Stimulated activated naive CD8-positive, alpha-beta T cell treated with anti-CD3 and anti-CD28 coated beads, Interleukin-15, amount 100 ng/mL, for 72 hours (primary cell): ENCODE measurements around the gene ZDHHC15.
"Not testable (repeated sequence)": the region's sequence is repeated elsewhere in the genome, so short reads cannot be mapped to it uniquely, and the experiment has no call there.

Experiments
- ATAC-seq: fragments of 150-1000 bp; cut with Tn5 transposase; 2 replicates; pipeline ENCODE4 v1.10.0; 2021; ENCODE audit warnings: mild to moderate bottlenecking, moderate library complexity
- DNase-seq, 2 donors: peaks; one replicate each; pipeline ENCODE4 v3.0.0; 2021 to 2022
- H3K27ac Mint-ChIP-seq, 2 donors: one replicate each; pipeline ENCODE4 v1.8.0; 2022; ENCODE audit warnings: mild to moderate bottlenecking in 2 of 2, mixed read lengths in 2 of 2, moderate library complexity in 2 of 2
- H3K27me3 Mint-ChIP-seq: one replicate; pipeline ENCODE4 v1.8.0; 2022; ENCODE audit warnings: mixed read lengths
- H3K4me1 Mint-ChIP-seq: one replicate; pipeline ENCODE4 v1.8.0; 2022; ENCODE audit warnings: mild to moderate bottlenecking, mixed read lengths
- H3K4me3 Mint-ChIP-seq, 2 donors: one replicate each; pipeline ENCODE4 v1.8.0; 2022; ENCODE audit warnings: mild to moderate bottlenecking in 2 of 2, mixed read lengths in 2 of 2, moderate library complexity in 1 of 2
- H3K9me3 Mint-ChIP-seq, 2 donors: one replicate each; pipeline ENCODE4 v1.8.0; 2022; ENCODE audit warnings: mixed read lengths in 2 of 2

ZDHHC15 gene

GRCh38 chrX:75522565-75523431, at the start of gene ZDHHC15:
Gene ZDHHC15, minus strand, starts transcription at chrX:75523037. Its CDS starts 13 bp downstream, at chrX:75523024.
- Mint-ChIP-seq H3K4me1 (peaks cover 18% of the 10 kb centered on the region), H3K27ac (peak within 1 kb of the TSS; percentile 78 to 91), H3K9me3 (no peaks in the 10 kb centered on the region), H3K4me3 (peak within 1 kb of the TSS; percentile 83 to 87), H3K27me3 (no peaks in the 10 kb centered on the region)
- peak; percentile 96 for ATAC-seq
- DNase-seq, result peak; percentile 59 to 65

GRCh38 chrX:75560544-75560943, 37.7 kb upstream of the ZDHHC15 start:
- H3K27ac Mint-ChIP-seq, DNase-seq, H3K4me1 Mint-ChIP-seq, H3K4me3 Mint-ChIP-seq, ATAC-seq, H3K27me3 Mint-ChIP-seq, H3K9me3 Mint-ChIP-seq: not testable (repeated sequence)

- Mint-ChIP-seq H3K27ac (no peak overlapping the region), H3K27me3 (no peaks in the 10 kb centered on the region), H3K9me3 (peaks cover 0 to 4% of the 10 kb centered on the region in 2 donors), H3K4me3 (no peak overlapping the region), H3K4me1 (no peaks in the 10 kb centered on the region)
- no peak for ATAC-seq
- DNase-seq, result no peak
Observed at GRCh38 chrX:75547783-75548182, 24.9 kb upstream of the ZDHHC15 start.

- ATAC-seq, result no peak
- Mint-ChIP-seq H3K27ac (no peak overlapping the region), H3K9me3 (peaks cover 0 to 4% of the 10 kb centered on the region in 2 donors), H3K4me3 (no peak overlapping the region), H3K4me1 (no peaks in the 10 kb centered on the region), H3K27me3 (no peaks in the 10 kb centered on the region)
- no peak for DNase-seq
Observed at GRCh38 chrX:75546724-75547511, 24.1 kb upstream of the ZDHHC15 start.

GRCh38 chrX:75544786-75545185, 21.9 kb upstream of the ZDHHC15 start:
- Mint-ChIP-seq H3K27ac (no peak overlapping the region), H3K4me3 (no peak overlapping the region), H3K27me3 (no peaks in the 10 kb centered on the region), H3K4me1 (no peaks in the 10 kb centered on the region), H3K9me3 (no peaks in the 10 kb centered on the region)
- ATAC-seq (no peak), DNase-seq (no peak)

- DNase-seq (no peak), ATAC-seq (no peak)
- Mint-ChIP-seq H3K27ac (no peak overlapping the region), H3K4me3 (no peak overlapping the region), H3K27me3 (no peaks in the 10 kb centered on the region), H3K9me3 (no peaks in the 10 kb centered on the region), H3K4me1 (no peaks in the 10 kb centered on the region)
Observed at GRCh38 chrX:75483933-75484332, 38.9 kb downstream of the ZDHHC15 start.

GRCh38 chrX:75461780-75462179, 61.1 kb downstream of the ZDHHC15 start:
- H3K9me3 Mint-ChIP-seq, result peaks cover 23 to 28% of the 10 kb centered on the region in 2 donors
- H3K27me3 Mint-ChIP-seq, DNase-seq, H3K27ac Mint-ChIP-seq, H3K4me1 Mint-ChIP-seq, H3K4me3 Mint-ChIP-seq, ATAC-seq: not testable (repeated sequence)

- no peak overlapping the region for H3K27ac Mint-ChIP-seq
- H3K4me1 Mint-ChIP-seq, result no peaks in the 10 kb centered on the region
- H3K4me3 Mint-ChIP-seq, result no peak overlapping the region
- no peaks in the 10 kb centered on the region for H3K9me3 Mint-ChIP-seq
- no peak for DNase-seq
- H3K27me3 Mint-ChIP-seq, result no peaks in the 10 kb centered on the region
- ATAC-seq, result no peak
Observed at GRCh38 chrX:75421688-75422230, 101.1 kb downstream of the ZDHHC15 start.

GRCh38 chrX:75407153-75407552, 115.7 kb downstream of the ZDHHC15 start:
- H3K9me3 Mint-ChIP-seq, result peaks cover 8 to 21% of the 10 kb centered on the region in 2 donors
- not testable (repeated sequence) for ATAC-seq, DNase-seq, H3K27ac Mint-ChIP-seq, H3K4me3 Mint-ChIP-seq, H3K27me3 Mint-ChIP-seq, H3K4me1 Mint-ChIP-seq

- ATAC-seq (no peak), DNase-seq (no peak)
- H3K27me3 Mint-ChIP-seq, result no peaks in the 10 kb centered on the region
- peaks cover 28 to 48% of the 10 kb centered on the region in 2 donors for H3K9me3 Mint-ChIP-seq
- H3K4me3 Mint-ChIP-seq, result no peak overlapping the region
- H3K27ac Mint-ChIP-seq, result no peak overlapping the region
- no peaks in the 10 kb centered on the region for H3K4me1 Mint-ChIP-seq
Observed at GRCh38 chrX:75390470-75390869, 132.4 kb downstream of the ZDHHC15 start.

GRCh38 chrX:75369721-75370120, 153.1 kb downstream of the ZDHHC15 start:
- Mint-ChIP-seq H3K9me3 (no peaks in the 10 kb centered on the region), H3K4me1 (no peaks in the 10 kb centered on the region), H3K27me3 (no peaks in the 10 kb centered on the region), H3K27ac (no peak overlapping the region), H3K4me3 (no peak overlapping the region)
- ATAC-seq (no peak), DNase-seq (no peak)

GRCh38 chrX:75366861-75367260, 156.0 kb downstream of the ZDHHC15 start:
- DNase-seq, result no peak
- Mint-ChIP-seq H3K27ac (no peak overlapping the region), H3K27me3 (no peaks in the 10 kb centered on the region), H3K9me3 (peaks cover 0 to 6% of the 10 kb centered on the region in 2 donors), H3K4me3 (no peak overlapping the region), H3K4me1 (no peaks in the 10 kb centered on the region)
- no peak for ATAC-seq

- ATAC-seq (no peak), DNase-seq (no peak)
- Mint-ChIP-seq H3K4me1 (no peaks in the 10 kb centered on the region), H3K27ac (no peak overlapping the region), H3K27me3 (no peaks in the 10 kb centered on the region), H3K9me3 (peaks cover 0 to 6% of the 10 kb centered on the region in 2 donors), H3K4me3 (no peak overlapping the region)
Observed at GRCh38 chrX:75365243-75365975, 157.4 kb downstream of the ZDHHC15 start.

GRCh38 chrX:75361788-75362187, 161.0 kb downstream of the ZDHHC15 start:
- ATAC-seq, result no peak
- H3K27ac Mint-ChIP-seq, result no peak overlapping the region
- no peaks in the 10 kb centered on the region for H3K4me1 Mint-ChIP-seq
- H3K9me3 Mint-ChIP-seq, result peaks cover 0 to 6% of the 10 kb centered on the region in 2 donors
- no peaks in the 10 kb centered on the region for H3K27me3 Mint-ChIP-seq
- H3K4me3 Mint-ChIP-seq, result no peak overlapping the region
- no peak for DNase-seq

GRCh38 chrX:75348601-75349000, 174.2 kb downstream of the ZDHHC15 start:
- not testable (repeated sequence) for H3K4me3 Mint-ChIP-seq, H3K27ac Mint-ChIP-seq, H3K27me3 Mint-ChIP-seq, H3K4me1 Mint-ChIP-seq, ATAC-seq, DNase-seq
- peaks cover 3 to 30% of the 10 kb centered on the region in 2 donors for H3K9me3 Mint-ChIP-seq
